Caco-2 (cell line): ENCODE results near the gene MYLK4. TPM values are rescaled to one million over a fixed set of nuclear protein-coding genes. Genes with fewer than 3 reads are reported as not detected.

Source experiments
- BruUV-seq: library from RNA; stranded (reverse); fragments of 400-500 nt; replicated peaks from 2 replicates; lab custom pipeline; 2021; lab: Mats Ljungman, UMichigan
- CTCF ChIA-PET: fragments of 300-600 bp; sonication (Branson Sonifier 250); formaldehyde crosslinking; loops from one replicate; lab custom pipeline; 2022; ENCODE audit warnings: antibody characterized with exemption; lab: Charles Lee
- POLR2A ChIA-PET: fragments of 300-600 bp; sonication (Branson Sonifier 250); formaldehyde crosslinking; loops from one replicate; lab custom pipeline; 2022; ENCODE audit warnings: antibody characterized with exemption; lab: Charles Lee
- DNase-seq, 2 experiments: peaks; one replicate each; pipeline versions ENCODE4 v3.0.0 to v3.0.0-alpha.2; 2020 to 2022
- H3K27me3 ChIP-seq: replicated peaks from 2 replicates; pipeline ENCODE4 v1.6.0; 2011; ENCODE audit warnings: low read length; ENCODE audit not compliant: control insufficient read depth, insufficient read depth
- H3K36me3 ChIP-seq: 2 replicates; pipeline ENCODE4 v1.5.1; 2011; ENCODE audit warnings: low read length; ENCODE audit not compliant: control insufficient read depth, insufficient read depth
- H3K4me1 ChIP-seq: fragments of 250-450 bp; sonication (Bioruptor Pico); 2 replicates; pipeline ENCODE4 v1.5.1; 2020; ENCODE audit warnings: mild to moderate bottlenecking
- H3K4me3 ChIP-seq: 2 replicates; pipeline ENCODE4 v1.5.1; 2011; ENCODE audit warnings: low read depth, mild to moderate bottlenecking, control low read depth, low read length
- H3K9me3 ChIP-seq: fragments of 250-450 bp; sonication (Bioruptor Pico); 2 replicates; pipeline ENCODE4 v1.5.1; 2020; ENCODE audit warnings: mild to moderate bottlenecking, moderate library complexity
- H3K27ac Mint-ChIP-seq: one replicate; pipeline ENCODE4 v1.8.0; 2022; ENCODE audit warnings: mixed read lengths; ENCODE audit not compliant: unreplicated experiment
- H3K27me3 Mint-ChIP-seq: one replicate; pipeline ENCODE4 v1.8.0; 2022; ENCODE audit warnings: mixed read lengths; ENCODE audit not compliant: insufficient read depth, unreplicated experiment
- H3K36me3 Mint-ChIP-seq: one replicate; pipeline ENCODE4 v1.8.0; 2022; ENCODE audit warnings: mild to moderate bottlenecking, mixed read lengths; ENCODE audit not compliant: insufficient read depth, unreplicated experiment
- H3K4me1 Mint-ChIP-seq: one replicate; pipeline ENCODE4 v1.8.0; 2022; ENCODE audit warnings: low read depth, mixed read lengths; ENCODE audit not compliant: unreplicated experiment
- H3K4me3 Mint-ChIP-seq: one replicate; pipeline ENCODE4 v1.8.0; 2022; ENCODE audit warnings: mild to moderate bottlenecking, moderate library complexity, mixed read lengths; ENCODE audit not compliant: unreplicated experiment
- H3K9me3 Mint-ChIP-seq: one replicate; pipeline ENCODE4 v1.8.0; 2022; ENCODE audit warnings: mixed read lengths; ENCODE audit not compliant: unreplicated experiment
- intact Hi-C: fragments of 100-400 bp; cut with micrococcal nuclease; formaldehyde crosslinking; loops from one replicate; pipeline ENCODE4 v1.10.0; 2022; ENCODE audit not compliant: unreplicated experiment
- total RNA-seq: library from RNA; stranded (reverse); gene quantifications from 2 replicates; pipeline ENCODE4 v1.2.3, GENCODE V29; 2022
- TF ChIP-seq, protein P1 (sequence below), 2 experiments: fragments of 200-600 bp in 1 of 2; IDR thresholded peaks; 1 replicate in 1 of 2; 2 replicates in 1 of 2; pipeline versions ENCODE4 v1.5.1 to v1.8.0; 2011 to 2022; ENCODE audit warnings: antibody characterized with exemption in 1 of 2, control low read depth in 1 of 2, inconsistent platforms in 1 of 2, low read depth in 1 of 2, low read length in 1 of 2, mild to moderate bottlenecking in 1 of 2, moderate library complexity in 1 of 2; ENCODE audit not compliant: insufficient read depth in 1 of 2, severe bottlenecking in 1 of 2, unreplicated experiment in 1 of 2

Gene MYLK4
- total RNA-seq, 1 experiment from 2014 or later = 0.75 TPM

DNA sequence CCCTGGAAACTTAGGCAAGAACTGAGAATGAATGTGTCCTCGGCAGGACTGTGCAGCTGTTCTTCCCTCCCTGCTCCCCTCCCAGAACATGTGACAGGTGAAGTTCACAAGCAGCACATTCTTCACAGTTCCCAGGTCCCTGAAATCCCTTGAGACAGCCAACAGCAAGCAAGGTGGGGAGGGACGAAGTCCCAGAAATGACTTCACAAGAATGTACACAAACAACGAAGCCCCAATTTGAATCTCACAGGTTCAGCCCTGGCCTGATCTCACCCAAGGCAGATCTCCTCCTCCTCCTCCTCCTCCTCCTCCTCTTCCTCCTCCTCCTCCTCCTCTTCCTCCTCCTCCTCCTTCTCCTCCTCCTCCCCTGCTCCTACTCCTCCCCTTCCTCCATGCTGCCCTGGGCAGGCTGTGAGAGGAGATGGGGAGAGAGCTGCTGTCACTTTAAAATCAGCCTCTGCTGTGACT lies 46.9 kb upstream of the MYLK4 start:
- CTCF ChIA-PET = interaction anchor here (1.5 to 1.7 kb wide), 2 partner anchors 44 to 49 kb away, joined by 4 to 8 read pairs; partner anchors contain the start of gene SERPINB1

DNA sequence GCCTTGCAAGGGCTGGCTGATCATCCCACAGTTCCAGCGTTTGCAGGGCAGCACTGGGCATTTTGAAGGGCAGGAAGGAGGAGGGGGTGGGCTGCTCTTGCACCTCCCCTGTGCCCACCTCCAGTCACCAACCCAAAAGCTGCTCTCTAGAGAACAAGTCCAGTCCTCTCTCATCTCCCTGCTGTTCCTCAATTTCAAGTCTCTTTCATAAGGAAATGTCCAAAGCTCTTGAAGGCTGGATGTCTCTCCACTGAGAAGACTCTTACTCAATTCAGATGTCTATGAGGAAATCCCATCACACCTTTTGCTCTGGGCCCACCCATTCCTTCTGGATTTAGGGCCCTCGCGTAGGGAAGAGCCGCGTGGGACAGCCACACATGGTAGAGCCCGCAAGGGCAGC lies 46.1 kb upstream of the MYLK4 start:
- intact Hi-C loops = loop anchor here (10.0 kb wide), 1 partner anchor 258 kb away; no protein-coding TSS in a partner anchor
- H3K4me3 ChIP-seq = no peak overlapping the region
- Mint-ChIP-seq H3K4me3 (no peak overlapping the region), H3K9me3 (no peaks in the 10 kb centered on the region), H3K27ac (no peak overlapping the region), H3K4me1 (peaks cover 13% of the 10 kb centered on the region), H3K27me3 (no peaks in the 10 kb centered on the region), H3K36me3 (no peaks in the 10 kb centered on the region)
- CTCF ChIA-PET = interaction anchor here (1.5 to 1.7 kb wide), 2 partner anchors 45 to 49 kb away, joined by 4 to 8 read pairs; partner anchors contain the start of gene SERPINB1
- H3K4me1 ChIP-seq = peaks cover 8% of the 10 kb centered on the region
- no peaks in the 10 kb centered on the region for H3K9me3 ChIP-seq
- no TSS peak for BruUV-seq
- no peaks in the 10 kb centered on the region for H3K27me3 ChIP-seq
- POLR2A ChIA-PET = interaction anchor here (0.7 to 1.5 kb wide), 2 partner anchors 31 to 44 kb away, joined by 4 to 10 read pairs; partner anchors contain the start of gene SERPINB1
- TF ChIP-seq, protein P1, sequence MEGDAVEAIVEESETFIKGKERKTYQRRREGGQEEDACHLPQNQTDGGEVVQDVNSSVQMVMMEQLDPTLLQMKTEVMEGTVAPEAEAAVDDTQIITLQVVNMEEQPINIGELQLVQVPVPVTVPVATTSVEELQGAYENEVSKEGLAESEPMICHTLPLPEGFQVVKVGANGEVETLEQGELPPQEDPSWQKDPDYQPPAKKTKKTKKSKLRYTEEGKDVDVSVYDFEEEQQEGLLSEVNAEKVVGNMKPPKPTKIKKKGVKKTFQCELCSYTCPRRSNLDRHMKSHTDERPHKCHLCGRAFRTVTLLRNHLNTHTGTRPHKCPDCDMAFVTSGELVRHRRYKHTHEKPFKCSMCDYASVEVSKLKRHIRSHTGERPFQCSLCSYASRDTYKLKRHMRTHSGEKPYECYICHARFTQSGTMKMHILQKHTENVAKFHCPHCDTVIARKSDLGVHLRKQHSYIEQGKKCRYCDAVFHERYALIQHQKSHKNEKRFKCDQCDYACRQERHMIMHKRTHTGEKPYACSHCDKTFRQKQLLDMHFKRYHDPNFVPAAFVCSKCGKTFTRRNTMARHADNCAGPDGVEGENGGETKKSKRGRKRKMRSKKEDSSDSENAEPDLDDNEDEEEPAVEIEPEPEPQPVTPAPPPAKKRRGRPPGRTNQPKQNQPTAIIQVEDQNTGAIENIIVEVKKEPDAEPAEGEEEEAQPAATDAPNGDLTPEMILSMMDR (IDR thresholded peaks at IDR 0.05; ENCODE audit: insufficient read depth in 1 of 2, low read depth in 1 of 2, low read length in 1 of 2, severe bottlenecking in 1 of 2, unreplicated experiment in 1 of 2) = no peak
- no peaks in the 10 kb centered on the region for H3K36me3 ChIP-seq
- DNase-seq = no peak

More for the DNA sequence above, 46.9 kb upstream of the MYLK4 start:
- Histone ChIP-seq H3K9me3 (no peaks in the 10 kb centered on the region), H3K4me3 (no peak overlapping the region), H3K27me3 (no peaks in the 10 kb centered on the region), H3K36me3 (no peaks in the 10 kb centered on the region), H3K4me1 (peaks cover 8% of the 10 kb centered on the region)
- intact Hi-C loops = loop anchor here (10.0 kb wide), 1 partner anchor 257 kb away; no protein-coding TSS in a partner anchor
- no peaks in the 10 kb centered on the region for H3K9me3 Mint-ChIP-seq
- no peak overlapping the region for H3K4me3 Mint-ChIP-seq
- DNase-seq = peak; percentile 56 to 66
- TF ChIP-seq, protein P1 (IDR thresholded peaks at IDR 0.05; ENCODE audit: insufficient read depth in 1 of 2, low read depth in 1 of 2, low read length in 1 of 2, severe bottlenecking in 1 of 2, unreplicated experiment in 1 of 2) = no peak
- H3K27me3 Mint-ChIP-seq = no peaks in the 10 kb centered on the region
- H3K4me1 Mint-ChIP-seq = peaks cover 13% of the 10 kb centered on the region
- no TSS peak for BruUV-seq
- no peaks in the 10 kb centered on the region for H3K36me3 Mint-ChIP-seq
- POLR2A ChIA-PET = interaction anchor here (0.7 to 1.5 kb wide), 3 partner anchors 32 to 43 kb away, joined by 4 to 10 read pairs (median 4); partner anchors contain the start of gene SERPINB1
- H3K27ac Mint-ChIP-seq = no peak overlapping the region

DNA sequence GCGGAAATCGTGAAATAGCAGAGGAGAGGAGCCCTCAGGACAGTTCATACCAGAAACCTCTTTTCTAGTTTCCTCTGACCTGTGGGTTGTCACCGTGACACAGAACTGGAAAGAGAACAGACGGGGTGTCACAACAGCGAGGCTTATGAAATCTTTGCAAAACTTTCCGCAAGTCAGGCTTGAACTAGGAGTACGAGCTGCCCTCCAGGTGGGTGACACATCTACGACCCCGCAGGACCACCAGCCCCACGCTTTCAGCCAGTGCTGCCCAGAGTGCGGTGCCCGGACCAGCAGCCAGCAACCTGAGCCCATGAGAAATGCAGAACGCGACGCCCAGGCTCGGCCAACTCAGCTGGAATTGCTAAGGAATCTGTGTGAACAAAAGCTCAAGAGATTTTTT lies 45.2 kb upstream of the MYLK4 start:
- Histone ChIP-seq H3K4me1 (peaks cover 15% of the 10 kb centered on the region), H3K9me3 (no peaks in the 10 kb centered on the region), H3K36me3 (no peaks in the 10 kb centered on the region), H3K4me3 (no peak overlapping the region), H3K27me3 (no peaks in the 10 kb centered on the region)
- Mint-ChIP-seq H3K4me1 (peaks cover 13% of the 10 kb centered on the region), H3K27ac (no peak overlapping the region), H3K36me3 (peaks cover 5% of the 10 kb centered on the region), H3K9me3 (no peaks in the 10 kb centered on the region), H3K27me3 (no peaks in the 10 kb centered on the region), H3K4me3 (no peak overlapping the region)
- ChIA-PET CTCF (interaction anchor here (0.6 kb wide), 1 partner anchor 19 kb away, joined by 5 read pairs; no protein-coding TSS in a partner anchor), POLR2A (no interaction called here)
- no peak for DNase-seq
- BruUV-seq = no TSS peak
- TF ChIP-seq, protein P1 (IDR thresholded peaks at IDR 0.05; ENCODE audit: insufficient read depth in 1 of 2, low read depth in 1 of 2, low read length in 1 of 2, severe bottlenecking in 1 of 2, unreplicated experiment in 1 of 2) = no peak
- intact Hi-C loops = loop anchor here (10.0 kb wide), 1 partner anchor 259 kb away; no protein-coding TSS in a partner anchor
